OCI-LY1 (cell line): ENCODE results near the gene ZNF80.

Experiments
- EZH2 ChIP-seq: fragments of 200-600 bp; sonication (generic), shearing (Covaris generic); IDR thresholded peaks from 2 replicates; pipeline ENCODE4 v1.8.0; 2017; ENCODE audit warnings: borderline replicate concordance, mixed run types, mild to moderate bottlenecking, antibody characterized with exemption, low read length, moderate library complexity, mixed read lengths
- TF ChIP-seq, protein P1 (sequence below): fragments of 200-600 bp; sonication (generic), shearing (Covaris generic); IDR thresholded peaks from 2 replicates; pipeline ENCODE4 v1.5.1; 2017; ENCODE audit warnings: mild to moderate bottlenecking, antibody characterized with exemption, low read length, moderate library complexity, mixed read lengths

- TF ChIP-seq, protein P1, sequence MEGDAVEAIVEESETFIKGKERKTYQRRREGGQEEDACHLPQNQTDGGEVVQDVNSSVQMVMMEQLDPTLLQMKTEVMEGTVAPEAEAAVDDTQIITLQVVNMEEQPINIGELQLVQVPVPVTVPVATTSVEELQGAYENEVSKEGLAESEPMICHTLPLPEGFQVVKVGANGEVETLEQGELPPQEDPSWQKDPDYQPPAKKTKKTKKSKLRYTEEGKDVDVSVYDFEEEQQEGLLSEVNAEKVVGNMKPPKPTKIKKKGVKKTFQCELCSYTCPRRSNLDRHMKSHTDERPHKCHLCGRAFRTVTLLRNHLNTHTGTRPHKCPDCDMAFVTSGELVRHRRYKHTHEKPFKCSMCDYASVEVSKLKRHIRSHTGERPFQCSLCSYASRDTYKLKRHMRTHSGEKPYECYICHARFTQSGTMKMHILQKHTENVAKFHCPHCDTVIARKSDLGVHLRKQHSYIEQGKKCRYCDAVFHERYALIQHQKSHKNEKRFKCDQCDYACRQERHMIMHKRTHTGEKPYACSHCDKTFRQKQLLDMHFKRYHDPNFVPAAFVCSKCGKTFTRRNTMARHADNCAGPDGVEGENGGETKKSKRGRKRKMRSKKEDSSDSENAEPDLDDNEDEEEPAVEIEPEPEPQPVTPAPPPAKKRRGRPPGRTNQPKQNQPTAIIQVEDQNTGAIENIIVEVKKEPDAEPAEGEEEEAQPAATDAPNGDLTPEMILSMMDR: no peak
- no peak for TF ChIP-seq EZH2
Observed at GRCh38 chr3:114207768-114208167, 29.6 kb downstream of the ZNF80 start.
